ENCODE measurements around the gene UBE2E1.

Gene UBE2E1

GRCh38 chr3:23888617-23889228 is 83.0 kb downstream of the UBE2E1 start:
- no peaks in the 10 kb centered on the region for H3K4me1 ChIP-seq (ENCODE audit: control insufficient read depth, low read depth, low read length)
- no peak overlapping the region for H4K8ac ChIP-seq (ENCODE audit: low read depth, low read length)
- H3K4ac ChIP-seq (ENCODE audit: low read depth, low read length): no peak overlapping the region
- H3K79me1 ChIP-seq (ENCODE audit: low read length): peaks cover 7% of the 10 kb centered on the region
- no peak overlapping the region for H3K23ac ChIP-seq (ENCODE audit: low read length)
- no peak overlapping the region for H3K4me3 ChIP-seq (ENCODE audit: low read length)
- no peaks in the 10 kb centered on the region for H3K36me3 ChIP-seq (ENCODE audit: control insufficient read depth, insufficient read depth, low read length)
- no peak overlapping the region for H4K5ac ChIP-seq (ENCODE audit: low read length)
- H3K27ac ChIP-seq (ENCODE audit: low read depth, low read length): no peak overlapping the region
- no peak for DNase-seq
- H2BK5ac ChIP-seq (ENCODE audit: low read length): no peak overlapping the region
- no peaks in the 10 kb centered on the region for H3K27me3 ChIP-seq (ENCODE audit: insufficient read depth, low read length, poor library complexity)
- no peak overlapping the region for H2BK15ac ChIP-seq (replicated peaks; ENCODE audit: low read depth)
- H2AK5ac ChIP-seq (ENCODE audit: low read length): no peak overlapping the region
- H3K79me2 ChIP-seq (ENCODE audit: control insufficient read depth, insufficient read depth, low read length): no peaks in the 10 kb centered on the region
- no peak overlapping the region for H3K18ac ChIP-seq (ENCODE audit: low read length)
- H2BK120ac ChIP-seq (ENCODE audit: low read depth, low read length): no peak overlapping the region
- WGBS (ENCODE audit: extremely low coverage, insufficient coverage, low lambda C conversion rate): no CpG with 5 or more reads among the region's 3 CpGs
- H3K9ac ChIP-seq (ENCODE audit: low read length): no peak overlapping the region
- no peak overlapping the region for H3K4me2 ChIP-seq (ENCODE audit: low read length)
- H3K56ac ChIP-seq (ENCODE audit: low read length): no peak overlapping the region

- H4K8ac ChIP-seq (ENCODE audit: low read depth, low read length): no peak overlapping the region
- H4K5ac ChIP-seq (ENCODE audit: low read length): no peak overlapping the region
- H3K36me3 ChIP-seq (ENCODE audit: control insufficient read depth, insufficient read depth, low read length): no peaks in the 10 kb centered on the region
- no peaks in the 10 kb centered on the region for H3K4me1 ChIP-seq (ENCODE audit: control insufficient read depth, low read depth, low read length)
- no peak overlapping the region for H3K18ac ChIP-seq (ENCODE audit: low read length)
- H3K79me2 ChIP-seq (ENCODE audit: control insufficient read depth, insufficient read depth, low read length): no peaks in the 10 kb centered on the region
- H2BK120ac ChIP-seq (ENCODE audit: low read depth, low read length): no peak overlapping the region
- H2BK5ac ChIP-seq (ENCODE audit: low read length): no peak overlapping the region
- no peak for DNase-seq
- H2AK5ac ChIP-seq (ENCODE audit: low read length): no peak overlapping the region
- no peak overlapping the region for H3K4me3 ChIP-seq (ENCODE audit: low read length)
- no peak overlapping the region for H3K27ac ChIP-seq (ENCODE audit: low read depth, low read length)
- no peak overlapping the region for H3K4me2 ChIP-seq (ENCODE audit: low read length)
- H3K56ac ChIP-seq (ENCODE audit: low read length): no peak overlapping the region
- H2BK15ac ChIP-seq (replicated peaks; ENCODE audit: low read depth): no peak overlapping the region
- H3K4ac ChIP-seq (ENCODE audit: low read depth, low read length): no peak overlapping the region
- H3K27me3 ChIP-seq (ENCODE audit: insufficient read depth, low read length, poor library complexity): no peaks in the 10 kb centered on the region
- peaks cover 7% of the 10 kb centered on the region for H3K79me1 ChIP-seq (ENCODE audit: low read length)
- no peak overlapping the region for H3K23ac ChIP-seq (ENCODE audit: low read length)
- no CpG with 5 or more reads among the region's 2 CpGs for WGBS (ENCODE audit: extremely low coverage, insufficient coverage, low lambda C conversion rate)
- H3K9ac ChIP-seq (ENCODE audit: low read length): no peak overlapping the region
Observed at GRCh38 chr3:23889386-23889785, 83.6 kb downstream of the UBE2E1 start.

GRCh38 chr3:23889950-23890349 is 84.2 kb downstream of the UBE2E1 start:
- Histone ChIP-seq H3K79me2 (ENCODE audit: control insufficient read depth, insufficient read depth, low read length) (no peaks in the 10 kb centered on the region), H4K5ac (ENCODE audit: low read length) (no peak overlapping the region), H3K56ac (ENCODE audit: low read length) (no peak overlapping the region), H2BK5ac (ENCODE audit: low read length) (no peak overlapping the region), H3K4me3 (ENCODE audit: low read length) (no peak overlapping the region), H2BK120ac (ENCODE audit: low read depth, low read length) (no peak overlapping the region), H3K36me3 (ENCODE audit: control insufficient read depth, insufficient read depth, low read length) (no peaks in the 10 kb centered on the region), H4K8ac (ENCODE audit: low read depth, low read length) (no peak overlapping the region), H3K27ac (ENCODE audit: low read depth, low read length) (no peak overlapping the region), H3K9ac (ENCODE audit: low read length) (no peak overlapping the region), H3K4me1 (ENCODE audit: control insufficient read depth, low read depth, low read length) (no peaks in the 10 kb centered on the region), H3K18ac (ENCODE audit: low read length) (no peak overlapping the region), H3K23ac (ENCODE audit: low read length) (no peak overlapping the region), H3K79me1 (ENCODE audit: low read length) (peaks cover 4% of the 10 kb centered on the region), H2AK5ac (ENCODE audit: low read length) (no peak overlapping the region), H3K4me2 (ENCODE audit: low read length) (no peak overlapping the region), H3K4ac (ENCODE audit: low read depth, low read length) (no peak overlapping the region), H2BK15ac (replicated peaks; ENCODE audit: low read depth) (no peak overlapping the region), H3K27me3 (ENCODE audit: insufficient read depth, low read length, poor library complexity) (no peaks in the 10 kb centered on the region)
- no peak for DNase-seq
- no CpG with 5 or more reads among the region's 5 CpGs for WGBS (ENCODE audit: extremely low coverage, insufficient coverage, low lambda C conversion rate)

GRCh38 chr3:23894254-23895061 is 88.7 kb downstream of the UBE2E1 start:
- Histone ChIP-seq H3K36me3 (ENCODE audit: control insufficient read depth, insufficient read depth, low read length) (peaks cover 6% of the 10 kb centered on the region), H3K79me2 (ENCODE audit: control insufficient read depth, insufficient read depth, low read length) (no peaks in the 10 kb centered on the region), H2BK15ac (replicated peaks; ENCODE audit: low read depth) (no peak overlapping the region), H3K79me1 (ENCODE audit: low read length) (no peaks in the 10 kb centered on the region), H3K27ac (ENCODE audit: low read depth, low read length) (no peak overlapping the region), H3K18ac (ENCODE audit: low read length) (no peak overlapping the region), H3K4me3 (ENCODE audit: low read length) (no peak overlapping the region), H4K5ac (ENCODE audit: low read length) (no peak overlapping the region), H3K4me1 (ENCODE audit: control insufficient read depth, low read depth, low read length) (no peaks in the 10 kb centered on the region), H2BK5ac (ENCODE audit: low read length) (no peak overlapping the region), H3K4me2 (ENCODE audit: low read length) (no peak overlapping the region), H3K56ac (ENCODE audit: low read length) (no peak overlapping the region), H3K9ac (ENCODE audit: low read length) (no peak overlapping the region), H3K23ac (ENCODE audit: low read length) (no peak overlapping the region), H3K4ac (ENCODE audit: low read depth, low read length) (no peak overlapping the region), H2AK5ac (ENCODE audit: low read length) (no peak overlapping the region), H4K8ac (ENCODE audit: low read depth, low read length) (no peak overlapping the region), H3K27me3 (ENCODE audit: insufficient read depth, low read length, poor library complexity) (no peaks in the 10 kb centered on the region), H2BK120ac (ENCODE audit: low read depth, low read length) (no peak overlapping the region)
- no CpG with 5 or more reads among the region's 8 CpGs for WGBS (ENCODE audit: extremely low coverage, insufficient coverage, low lambda C conversion rate)
- DNase-seq: no peak

GRCh38 chr3:23895181-23895580 is 89.4 kb downstream of the UBE2E1 start:
- H3K4me2 ChIP-seq (ENCODE audit: low read length): no peak overlapping the region
- no peak overlapping the region for H3K4me3 ChIP-seq (ENCODE audit: low read length)

More at GRCh38 chr3:23895181-23895580, 89.4 kb downstream of the UBE2E1 start:
- no peak for DNase-seq
- Histone ChIP-seq H2BK120ac (ENCODE audit: low read depth, low read length) (no peak overlapping the region), H3K4me1 (ENCODE audit: control insufficient read depth, low read depth, low read length) (no peaks in the 10 kb centered on the region), H3K79me2 (ENCODE audit: control insufficient read depth, insufficient read depth, low read length) (no peaks in the 10 kb centered on the region), H2BK5ac (ENCODE audit: low read length) (no peak overlapping the region), H3K4ac (ENCODE audit: low read depth, low read length) (no peak overlapping the region), H2AK5ac (ENCODE audit: low read length) (no peak overlapping the region), H3K56ac (ENCODE audit: low read length) (no peak overlapping the region), H3K36me3 (ENCODE audit: control insufficient read depth, insufficient read depth, low read length) (peaks cover 6% of the 10 kb centered on the region), H2BK15ac (replicated peaks; ENCODE audit: low read depth) (no peak overlapping the region), H3K23ac (ENCODE audit: low read length) (no peak overlapping the region), H3K9ac (ENCODE audit: low read length) (no peak overlapping the region), H3K18ac (ENCODE audit: low read length) (no peak overlapping the region), H4K5ac (ENCODE audit: low read length) (no peak overlapping the region), H3K79me1 (ENCODE audit: low read length) (no peaks in the 10 kb centered on the region), H4K8ac (ENCODE audit: low read depth, low read length) (no peak overlapping the region), H3K27me3 (ENCODE audit: insufficient read depth, low read length, poor library complexity) (no peaks in the 10 kb centered on the region), H3K27ac (ENCODE audit: low read depth, low read length) (no peak overlapping the region)
- WGBS (ENCODE audit: extremely low coverage, insufficient coverage, low lambda C conversion rate): no CpG with 5 or more reads among the region's 4 CpGs

All from mesendoderm (in vitro differentiated cells).